Body of pancreas (tissue), 4 donors: ENCODE data around the gene SPATA31E1.
"Not testable (repeated sequence)": the region's sequence is repeated elsewhere in the genome, so short reads cannot be mapped to it uniquely, and the experiment has no call there.

Experiments
- POLR2A ChIP-seq, 3 donors: fragments of 450-650 bp; IDR thresholded peaks; one replicate each; pipeline ENCODE4 v1.6.1; 2016; ENCODE audit warnings: antibody characterized with exemption in 3 of 3, mild to moderate bottlenecking in 2 of 3
- TF ChIP-seq, protein P1 (sequence below), 7 experiments: fragments of 450-650 bp in 4 of 7; fragments of 200-600 bp in 3 of 7; sonication (generic) in 3 of 7; IDR thresholded peaks; one replicate each; pipeline ENCODE4 v1.5.1; 2016 to 2019; ENCODE audit warnings: antibody characterized with exemption in 7 of 7

- TF ChIP-seq, protein P1, sequence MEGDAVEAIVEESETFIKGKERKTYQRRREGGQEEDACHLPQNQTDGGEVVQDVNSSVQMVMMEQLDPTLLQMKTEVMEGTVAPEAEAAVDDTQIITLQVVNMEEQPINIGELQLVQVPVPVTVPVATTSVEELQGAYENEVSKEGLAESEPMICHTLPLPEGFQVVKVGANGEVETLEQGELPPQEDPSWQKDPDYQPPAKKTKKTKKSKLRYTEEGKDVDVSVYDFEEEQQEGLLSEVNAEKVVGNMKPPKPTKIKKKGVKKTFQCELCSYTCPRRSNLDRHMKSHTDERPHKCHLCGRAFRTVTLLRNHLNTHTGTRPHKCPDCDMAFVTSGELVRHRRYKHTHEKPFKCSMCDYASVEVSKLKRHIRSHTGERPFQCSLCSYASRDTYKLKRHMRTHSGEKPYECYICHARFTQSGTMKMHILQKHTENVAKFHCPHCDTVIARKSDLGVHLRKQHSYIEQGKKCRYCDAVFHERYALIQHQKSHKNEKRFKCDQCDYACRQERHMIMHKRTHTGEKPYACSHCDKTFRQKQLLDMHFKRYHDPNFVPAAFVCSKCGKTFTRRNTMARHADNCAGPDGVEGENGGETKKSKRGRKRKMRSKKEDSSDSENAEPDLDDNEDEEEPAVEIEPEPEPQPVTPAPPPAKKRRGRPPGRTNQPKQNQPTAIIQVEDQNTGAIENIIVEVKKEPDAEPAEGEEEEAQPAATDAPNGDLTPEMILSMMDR (IDR thresholded peaks at IDR 0.05), result not testable (repeated sequence)
- not testable (repeated sequence) for TF ChIP-seq POLR2A (IDR thresholded peaks at IDR 0.05)
Measured at GRCh38 chr9:87924851-87925250, 42.2 kb downstream of the SPATA31E1 start.
